ENCODE measurements around the gene RTCB. TPM values are rescaled to one million over a fixed set of nuclear protein-coding genes. Genes with fewer than 3 reads are reported as not detected.

RTCB gene
- total RNA-seq, 1 experiment from 2014 or later, result 101 TPM

- Histone ChIP-seq H3K4ac (ENCODE audit: low read depth, low read length) (no peak overlapping the region), H3T11ph (ENCODE audit: low read length) (no peak overlapping the region), H3K4me1 (ENCODE audit: insufficient read depth, low read length) (0 out of 2 replicates have a peak, but pooled peaks cover 4% of the 10 kb centered on the region), H4K8ac (replicated peaks; ENCODE audit: insufficient read length, low read depth, low read length) (no peak overlapping the region), H2BK20ac (ENCODE audit: low read depth, low read length, poor library complexity, severe bottlenecking) (no peak overlapping the region), H3K23ac (ENCODE audit: insufficient read length, low read depth, low read length) (no peak overlapping the region), H3K9ac (ENCODE audit: extremely low read depth, insufficient read length, low read length) (no peak overlapping the region), H2AK5ac (ENCODE audit: insufficient read length, low read length) (no peak overlapping the region), H4K5ac (ENCODE audit: insufficient read length, low read depth, low read length) (no peak overlapping the region), H3K18ac (ENCODE audit: insufficient read length, low read depth, low read length) (no peak overlapping the region), H2BK120ac (ENCODE audit: low read depth, low read length, poor library complexity, severe bottlenecking) (no peak overlapping the region), H3K4me2 (ENCODE audit: insufficient read depth, insufficient read length, low read length) (no peak overlapping the region), H3K14ac (ENCODE audit: insufficient read depth, low read length) (no peak overlapping the region), H3K9me3 (ENCODE audit: control insufficient read depth, low read depth, low read length) (no peaks in the 10 kb centered on the region), H4K20me1 (ENCODE audit: control insufficient read depth, insufficient read depth, insufficient read length) (no peaks in the 10 kb centered on the region), H3K23me2 (ENCODE audit: insufficient read length, low read depth, low read length, poor library complexity, severe bottlenecking) (peaks cover 4% of the 10 kb centered on the region), H2BK15ac (ENCODE audit: low read depth, low read length) (no peak overlapping the region), H3K56ac (ENCODE audit: insufficient read length, low read depth, low read length) (no peak overlapping the region), H2AFZ (ENCODE audit: low read length) (no peak overlapping the region), H4K91ac (ENCODE audit: insufficient read length, low read depth, low read length) (no peak overlapping the region), H3K79me2 (ENCODE audit: insufficient read depth, low read length) (peaks cover 13% of the 10 kb centered on the region; the same call in 1 of the 2 replicates), H3K79me1 (ENCODE audit: insufficient read depth, low read depth, low read length, poor library complexity, severe bottlenecking) (peaks cover 8% of the 10 kb centered on the region), H3K27ac (ENCODE audit: insufficient read length, low read depth, low read length) (no peak overlapping the region), H2BK5ac (ENCODE audit: insufficient read length, low read length) (no peak overlapping the region), H3K27me3 (ENCODE audit: insufficient read depth, low read length) (no peaks in the 10 kb centered on the region), H2BK12ac (ENCODE audit: insufficient read length, low read depth, low read length) (no peak overlapping the region)
- no peak for TF ChIP-seq CTCF (conservative IDR thresholded peaks at IDR 0.05)
- peaks cover 4 to 10% (median 8%) of the 10 kb centered on the region in 3 experiments; a peak in 6 of 7 replicates for H3K36me3 Mint-ChIP-seq (ENCODE audit: insufficient read depth in 1 of 3, low read depth in 3 of 3)
- peaks cover 44% of the 10 kb centered on the region for H3K27me3 Mint-ChIP-seq (ENCODE audit: low read depth)
- H3K9me3 Mint-ChIP-seq, result no peaks in the 10 kb centered on the region
- H3K4me1 Mint-ChIP-seq, result peaks cover 18 to 22% of the 10 kb centered on the region in 2 experiments
- H3K27ac Mint-ChIP-seq, result no peak overlapping the region
- DNase-seq, result no peak
- H3K4me3 Mint-ChIP-seq, result no peak overlapping the region
- WGBS (ENCODE audit: extremely low coverage, insufficient read length, low lambda C conversion rate), result no CpG with 5 or more reads among the region's 7 CpGs
Measured at GRCh38 chr22:32414191-32414590, 2.1 kb upstream of the RTCB start.

Measured in H9 (cell line).